Measurements from ENCODE around the gene JARID2.

JARID2 gene

GRCh38 chr6:15557174-15557573 is 311.3 kb downstream of the JARID2 start:
- no peak for DNase-seq

DNA sequence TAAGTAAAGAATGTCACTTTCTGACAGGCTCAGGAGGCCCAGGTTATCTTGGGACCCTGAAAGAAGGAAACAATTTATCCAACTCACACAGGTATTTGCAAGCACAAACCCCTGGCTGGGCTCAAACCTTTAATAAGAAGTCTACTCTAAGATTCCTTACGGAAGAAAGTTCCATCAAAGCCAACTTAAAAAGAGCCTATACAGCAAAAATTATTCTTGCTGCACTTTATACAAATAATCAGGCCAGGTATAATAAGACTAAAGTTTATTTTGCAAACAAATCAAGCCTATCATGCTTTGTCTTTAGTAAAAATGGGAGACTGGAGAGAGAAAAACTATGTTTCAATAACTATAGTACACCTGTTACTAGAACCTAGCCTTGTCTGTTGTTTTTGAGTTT is 314.8 kb downstream of the JARID2 start:
- no peak for DNase-seq

- no peak for DNase-seq
Measured at GRCh38 chr6:15561447-15562199, 315.8 kb downstream of the JARID2 start.

GRCh38 chr6:15562977-15563376 is 317.1 kb downstream of the JARID2 start:
- DNase-seq, result no peak

DNA sequence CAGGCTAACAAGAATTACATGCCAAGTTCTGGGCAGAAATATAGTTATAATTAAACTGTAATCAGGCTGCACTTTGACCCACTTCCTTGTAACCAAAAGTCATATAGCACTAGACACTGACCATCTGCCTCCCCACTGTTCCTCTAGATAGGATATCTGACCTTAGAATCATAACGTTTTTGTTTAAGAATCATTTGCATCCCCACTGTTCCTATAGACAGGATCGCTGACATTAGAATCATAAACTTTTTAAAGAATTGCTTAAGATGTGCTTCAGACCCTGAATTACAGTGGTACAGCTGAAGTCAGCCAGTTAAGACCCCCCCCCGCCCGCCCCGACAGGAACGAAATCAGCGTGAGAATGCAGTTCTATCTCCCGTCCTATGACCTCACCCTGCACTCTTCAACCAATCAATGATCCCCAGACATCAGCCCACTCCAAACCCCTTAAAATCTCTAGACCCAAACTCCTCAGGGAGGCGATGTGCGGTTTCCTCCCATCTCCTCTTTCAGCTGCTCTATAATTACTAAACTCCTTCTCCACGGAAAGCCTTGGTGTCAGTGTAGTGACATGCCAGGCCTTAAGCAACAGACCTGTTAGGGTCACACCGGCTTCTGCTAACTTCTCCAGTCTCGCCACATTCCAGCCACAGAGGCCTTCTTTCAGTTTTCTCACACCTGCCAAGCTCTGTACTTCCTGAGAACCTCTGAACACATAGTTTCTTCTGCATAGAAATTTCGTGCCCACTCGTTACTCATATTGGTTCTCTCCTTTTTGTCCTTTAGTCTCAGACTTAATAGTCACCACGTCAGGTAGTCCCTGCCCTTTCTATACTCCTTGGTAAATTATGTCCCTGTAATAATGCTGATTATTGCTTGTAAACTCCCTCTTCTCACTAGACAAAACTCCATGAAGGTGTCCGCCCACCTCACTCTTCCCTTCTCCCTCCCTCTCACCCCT is 323.4 kb downstream of the JARID2 start:
- DNase-seq, result no peak

DNA sequence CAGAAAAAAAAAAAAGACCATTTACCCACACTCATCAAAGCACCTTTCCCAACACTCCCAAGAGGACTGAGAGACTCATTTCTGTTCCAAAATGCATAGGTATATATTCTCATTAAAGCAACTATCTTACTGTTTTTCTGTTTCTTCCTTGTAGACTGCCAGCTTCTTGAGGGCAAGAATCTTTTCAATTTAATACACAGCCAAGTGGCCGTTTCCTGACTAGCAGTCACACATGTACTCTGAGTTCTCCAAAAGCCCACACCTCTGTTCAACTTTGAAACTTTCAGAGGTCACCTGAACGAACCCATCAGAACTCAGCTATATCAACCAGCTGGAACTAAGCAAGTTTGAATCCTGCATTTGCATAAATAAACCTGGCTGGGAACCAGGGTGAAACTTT is 324.3 kb downstream of the JARID2 start:
- DNase-seq, result no peak

Measured in hematopoietic multipotent progenitor cell treated with erythropoietin and hydrocortisone succinate and interleukin-3 and kit ligand, for 6 days (in vitro differentiated cells).